SK-N-SH (cell line): ENCODE data around the gene SLC8A1. TPM values are rescaled to one million over a fixed set of nuclear protein-coding genes. Genes with fewer than 3 reads are reported as not detected.

Source experiments
- CTCF ChIA-PET: fragments of 300-600, 350-600 bp; formaldehyde crosslinking; extraction: SDS; loops from one replicate; lab custom pipeline; 2021; lab: Yijun Ruan, JAX
- POLR2A ChIA-PET: fragments of 350-600 bp; sonication (Branson Sonifier 250); formaldehyde crosslinking; extraction: SDS; loops from one replicate; lab custom pipeline; 2020; ENCODE audit warnings: antibody characterized with exemption, inconsistent platforms; lab: Yijun Ruan, JAX
- DNase-seq: peaks from one replicate; pipeline ENCODE4 v3.0.0; 2012
- H2AFZ ChIP-seq: fragments of 200-600 bp; sonication (generic); 2 replicates; pipeline ENCODE4 v1.8.1; 2016; ENCODE audit warnings: antibody characterized with exemption, mild to moderate bottlenecking, low read depth
- H3F3A ChIP-seq: fragments of 200-600 bp; sonication (generic); replicated peaks from 2 replicates; pipeline ENCODE3; 2016; ENCODE audit warnings: antibody characterized with exemption, mild to moderate bottlenecking; ENCODE audit not compliant: insufficient read depth
- H3K27ac ChIP-seq, 2 experiments: fragments of 200-500 bp in 1 of 2; fragments of 200-600 bp in 1 of 2; sonication (Bioruptor generic) in 1 of 2; sonication (generic), shearing (Covaris generic) in 1 of 2; 2 replicates each; pipeline versions ENCODE4 v1.5.1 to v1.6.1; 2014 to 2016; ENCODE audit warnings: low read depth in 2 of 2, inconsistent platforms in 1 of 2, low read length in 1 of 2, mild to moderate bottlenecking in 1 of 2, mixed read lengths in 1 of 2
- H3K27me3 ChIP-seq: fragments of 200-600 bp; sonication (generic), shearing (Covaris generic); 2 replicates; pipeline ENCODE4 v1.6.1; 2016; ENCODE audit warnings: mixed run types; ENCODE audit not compliant: insufficient read depth
- H3K36me3 ChIP-seq, 2 experiments: fragments of 200-500 bp in 1 of 2; fragments of 200-600 bp in 1 of 2; sonication (Bioruptor generic) in 1 of 2; sonication (generic) in 1 of 2; replicated peaks in 1 of 2; 2 replicates each; pipeline versions ENCODE3 to v1.5.1; 2014 to 2016; ENCODE audit warnings: low read length in 1 of 2, mild to moderate bottlenecking in 1 of 2; ENCODE audit not compliant: insufficient read depth in 2 of 2, control insufficient read depth in 1 of 2
- H3K4me1 ChIP-seq, 2 experiments: fragments of 200-500 bp in 1 of 2; fragments of 200-600 bp in 1 of 2; sonication (Bioruptor generic) in 1 of 2; sonication (generic), shearing (Covaris generic) in 1 of 2; 2 replicates each; pipeline versions ENCODE4 v1.5.1 to v1.6.1; 2014 to 2016; ENCODE audit warnings: low read depth in 1 of 2, low read length in 1 of 2, mixed run types in 1 of 2; ENCODE audit not compliant: insufficient read depth in 2 of 2, control insufficient read depth in 1 of 2
- H3K4me2 ChIP-seq: fragments of 200-600 bp; sonication (generic), shearing (Covaris generic); 2 replicates; pipeline ENCODE4 v1.6.1; 2017; ENCODE audit warnings: mixed run types
- H3K4me3 ChIP-seq, 2 experiments: fragments of 200-500 bp in 1 of 2; fragments of 200-600 bp in 1 of 2; sonication (Bioruptor generic) in 1 of 2; sonication (generic), shearing (Covaris generic) in 1 of 2; 2 replicates each; pipeline versions ENCODE4 v1.5.1 to v1.8.1; 2014 to 2016; ENCODE audit warnings: low read depth in 2 of 2, inconsistent platforms in 1 of 2, low read length in 1 of 2, mild to moderate bottlenecking in 1 of 2, mixed read lengths in 1 of 2, moderate library complexity in 1 of 2
- H3K79me2 ChIP-seq: fragments of 200-600 bp; sonication (generic); 2 replicates; pipeline ENCODE4 v1.8.1; 2017; ENCODE audit warnings: mild to moderate bottlenecking; ENCODE audit not compliant: insufficient read depth
- H3K9ac ChIP-seq: fragments of 200-600 bp; sonication (generic); 2 replicates; pipeline ENCODE4 v1.6.1; 2017; ENCODE audit warnings: mixed run types
- H3K9me2 ChIP-seq: fragments of 200-600 bp; sonication (generic); 2 replicates; pipeline ENCODE4 v1.6.1; 2017; ENCODE audit warnings: mixed run types
- H3K9me3 ChIP-seq: fragments of 200-600 bp; sonication (generic); 2 replicates; pipeline ENCODE4 v1.6.1; 2017; ENCODE audit warnings: mixed run types, mild to moderate bottlenecking, moderate library complexity
- H4K20me1 ChIP-seq: fragments of 200-600 bp; sonication (generic); 2 replicates; pipeline ENCODE4 v1.6.1; 2017; ENCODE audit warnings: mild to moderate bottlenecking, mixed run types; ENCODE audit not compliant: insufficient read depth
- CHD2 ChIP-seq: fragments of 150-350 bp; IDR thresholded peaks from 2 replicates; pipeline ENCODE4 v1.6.1; 2018; ENCODE audit warnings: low read length; ENCODE audit not compliant: partially characterized antibody
- ELF1 ChIP-seq: IDR thresholded peaks from 2 replicates; pipeline ENCODE4 v1.4.0; 2012
- EP300 ChIP-seq, 2 experiments: IDR thresholded peaks; 2 replicates each; pipeline versions ENCODE4 v1.4.0 to v1.6.1; 2012; ENCODE audit warnings: borderline replicate concordance in 1 of 2, low read depth in 1 of 2, low read length in 1 of 2
- EZH2phosphoT487 ChIP-seq: fragments of 200-600 bp; sonication (generic); IDR thresholded peaks from 2 replicates; pipeline ENCODE4 v1.6.1; 2017; ENCODE audit warnings: low read depth, mixed run types, mild to moderate bottlenecking, antibody characterized with exemption, moderate library complexity, borderline replicate concordance
- FOSL2 ChIP-seq: IDR thresholded peaks from 2 replicates; pipeline ENCODE4 v1.4.0; 2012; ENCODE audit warnings: low read depth, mild to moderate bottlenecking, moderate library complexity, borderline replicate concordance
- GABPA ChIP-seq: IDR thresholded peaks from 2 replicates; pipeline ENCODE4 v1.4.0; 2012; ENCODE audit warnings: low read depth, mild to moderate bottlenecking
- GATA2 ChIP-seq: sonication (generic); formaldehyde crosslinking; IDR thresholded peaks from 2 replicates; pipeline ENCODE4 v1.5.0; 2020; ENCODE audit warnings: mild to moderate bottlenecking, missing genetic modification reagents
- MEF2A ChIP-seq: IDR thresholded peaks from 2 replicates; pipeline ENCODE4 v1.4.0; 2012; ENCODE audit warnings: low read depth, borderline replicate concordance
- NFIC ChIP-seq: IDR thresholded peaks from 2 replicates; pipeline ENCODE4 v1.4.0; 2012; ENCODE audit warnings: borderline replicate concordance
- NRF1 ChIP-seq: IDR thresholded peaks from 2 replicates; pipeline ENCODE4 v1.6.1; 2012; ENCODE audit warnings: low read depth, mild to moderate bottlenecking, low read length
- RCOR1 ChIP-seq: fragments of 150-350 bp; IDR thresholded peaks from 2 replicates; pipeline ENCODE4 v1.6.1; 2017; ENCODE audit warnings: antibody characterized with exemption, low read length
- RXRA ChIP-seq: IDR thresholded peaks from 2 replicates; pipeline ENCODE4 v1.4.0; 2012; ENCODE audit warnings: low read depth, mild to moderate bottlenecking, borderline replicate concordance
- SIN3A ChIP-seq: IDR thresholded peaks from 2 replicates; pipeline ENCODE4 v1.6.1; 2012; ENCODE audit warnings: low read depth, mild to moderate bottlenecking, low read length, moderate library complexity, borderline replicate concordance
- SMC3 ChIP-seq: IDR thresholded peaks from 2 replicates; pipeline ENCODE4 v1.6.1; 2012; ENCODE audit warnings: low read depth, low read length, improper control_type of control experiment
- TCF12 ChIP-seq: IDR thresholded peaks from 2 replicates; pipeline ENCODE4 v1.4.0; 2012
- YY1 ChIP-seq: IDR thresholded peaks from 2 replicates; pipeline ENCODE4 v1.4.0; 2012; ENCODE audit warnings: low read depth, mild to moderate bottlenecking
- WGBS: methylation state at CpG from one replicate; pipeline ENCODE4 v1.1.6; 2017; ENCODE audit warnings: low lambda C conversion rate; 5-methylcytosine and 5-hydroxymethylcytosine counted together
- polyA plus RNA-seq, 3 experiments: library from polyadenylated mRNA; depleted of rRNA; stranded (reverse); fragments of >200 nt; gene quantifications; 2 replicates each; pipeline ENCODE4 v1.2.3, GENCODE V29; 2012
- TF ChIP-seq, protein P1 (sequence below): fragments of 200-600 bp; sonication (generic); IDR thresholded peaks from 2 replicates; pipeline ENCODE4 v1.6.1; 2017; ENCODE audit warnings: antibody characterized with exemption, mild to moderate bottlenecking, moderate library complexity
- TF ChIP-seq, protein P2 (sequence below): IDR thresholded peaks from 2 replicates; pipeline ENCODE4 v1.4.0; 2012; ENCODE audit warnings: low read depth
- TF ChIP-seq, protein P3 (sequence below): fragments of 150-350 bp; IDR thresholded peaks from 2 replicates; pipeline ENCODE4 v1.6.1; 2016; ENCODE audit warnings: mild to moderate bottlenecking, low read depth, low read length

The SLC8A1 gene
- polyA plus RNA-seq, 1 of the 3 experiments (the other 2 are of a cell fraction), result 3.2 TPM

DNA sequence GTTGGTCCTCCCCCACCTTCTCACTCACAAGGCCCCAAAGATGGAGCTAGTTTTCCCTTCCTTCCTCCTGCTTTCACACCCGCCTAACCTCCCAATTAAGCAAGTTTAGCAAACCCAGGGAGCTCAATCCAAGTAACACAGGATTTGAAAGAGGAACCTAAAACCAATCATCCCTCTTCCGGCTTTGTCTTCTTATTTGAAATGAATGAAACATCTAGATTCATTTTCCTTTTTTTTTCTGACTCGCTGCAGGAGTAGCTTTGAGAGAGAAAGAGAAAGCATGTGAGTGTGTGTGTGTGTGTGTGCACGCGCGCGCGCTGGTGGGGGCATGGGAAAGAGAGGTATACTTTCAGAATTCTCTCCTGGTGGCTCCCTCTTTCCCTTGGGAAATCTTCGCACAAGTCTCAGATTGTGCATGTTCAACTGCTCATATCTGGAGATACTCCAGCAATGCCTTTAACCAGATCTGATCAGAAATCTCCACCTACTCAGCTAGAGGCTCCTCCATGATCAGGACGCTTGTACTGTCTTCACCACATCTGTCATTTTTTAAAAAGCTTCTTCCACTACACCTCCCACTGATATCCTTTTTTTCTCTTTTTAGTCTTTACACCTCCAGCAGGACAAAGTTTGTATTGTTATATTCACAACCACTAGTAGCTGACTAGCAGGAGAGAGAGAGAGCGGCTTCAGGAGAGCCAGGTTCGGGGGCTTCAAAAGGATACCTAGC lies 1.7 kb downstream of the SLC8A1 start:
- peak overlapping the region; percentile 80 for H3K4me2 ChIP-seq
- H2AFZ ChIP-seq, result peak overlapping the region; percentile 90
- H3F3A ChIP-seq, result peaks cover 22% of the 10 kb centered on the region
- no peaks in the 10 kb centered on the region for H3K36me3 ChIP-seq
- H3K27me3 ChIP-seq, result no peaks in the 10 kb centered on the region
- H3K9ac ChIP-seq, result peak overlapping the region; percentile 76
- H3K79me2 ChIP-seq, result peaks cover 36% of the 10 kb centered on the region
- ChIA-PET POLR2A (no interaction called here), CTCF (interaction anchor here (0.6 to 5.9 kb wide), 25 partner anchors 9 to 1252 kb away, joined by 3 to 71 read pairs (median 3); no protein-coding TSS in a partner anchor)
- H3K4me1 ChIP-seq, result peaks cover 0 to 17% of the 10 kb centered on the region in 2 experiments; a peak in 2 of 4 replicates
- peak overlapping the region; percentile 16 to 88; a peak in 3 of 4 replicates for H3K27ac ChIP-seq
- no peaks in the 10 kb centered on the region for H3K9me2 ChIP-seq
- TF ChIP-seq YY1, result no peak
- TF ChIP-seq, protein P1, sequence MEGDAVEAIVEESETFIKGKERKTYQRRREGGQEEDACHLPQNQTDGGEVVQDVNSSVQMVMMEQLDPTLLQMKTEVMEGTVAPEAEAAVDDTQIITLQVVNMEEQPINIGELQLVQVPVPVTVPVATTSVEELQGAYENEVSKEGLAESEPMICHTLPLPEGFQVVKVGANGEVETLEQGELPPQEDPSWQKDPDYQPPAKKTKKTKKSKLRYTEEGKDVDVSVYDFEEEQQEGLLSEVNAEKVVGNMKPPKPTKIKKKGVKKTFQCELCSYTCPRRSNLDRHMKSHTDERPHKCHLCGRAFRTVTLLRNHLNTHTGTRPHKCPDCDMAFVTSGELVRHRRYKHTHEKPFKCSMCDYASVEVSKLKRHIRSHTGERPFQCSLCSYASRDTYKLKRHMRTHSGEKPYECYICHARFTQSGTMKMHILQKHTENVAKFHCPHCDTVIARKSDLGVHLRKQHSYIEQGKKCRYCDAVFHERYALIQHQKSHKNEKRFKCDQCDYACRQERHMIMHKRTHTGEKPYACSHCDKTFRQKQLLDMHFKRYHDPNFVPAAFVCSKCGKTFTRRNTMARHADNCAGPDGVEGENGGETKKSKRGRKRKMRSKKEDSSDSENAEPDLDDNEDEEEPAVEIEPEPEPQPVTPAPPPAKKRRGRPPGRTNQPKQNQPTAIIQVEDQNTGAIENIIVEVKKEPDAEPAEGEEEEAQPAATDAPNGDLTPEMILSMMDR, result peak; percentile 47
- TF ChIP-seq, protein P2, sequence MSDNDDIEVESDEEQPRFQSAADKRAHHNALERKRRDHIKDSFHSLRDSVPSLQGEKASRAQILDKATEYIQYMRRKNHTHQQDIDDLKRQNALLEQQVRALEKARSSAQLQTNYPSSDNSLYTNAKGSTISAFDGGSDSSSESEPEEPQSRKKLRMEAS, result peak; percentile 15; the same call in 1 of the 2 replicates
- no peak for TF ChIP-seq EZH2phosphoT487
- no peak for TF ChIP-seq SMC3
- TF ChIP-seq NRF1, result no peak
- TF ChIP-seq NFIC, result no peak
- TF ChIP-seq SIN3A, result no peak
- TF ChIP-seq FOSL2, result no peak
- 0 out of 2 replicates have a peak, but pooled peaks have one; percentile 5 for TF ChIP-seq TCF12
- no peak for TF ChIP-seq GABPA
- no peak for TF ChIP-seq ELF1
- TF ChIP-seq CHD2, result no peak
- no peak for TF ChIP-seq MEF2A
- no peak for TF ChIP-seq RXRA
- TF ChIP-seq RCOR1, result no peak
- TF ChIP-seq, protein P3, sequence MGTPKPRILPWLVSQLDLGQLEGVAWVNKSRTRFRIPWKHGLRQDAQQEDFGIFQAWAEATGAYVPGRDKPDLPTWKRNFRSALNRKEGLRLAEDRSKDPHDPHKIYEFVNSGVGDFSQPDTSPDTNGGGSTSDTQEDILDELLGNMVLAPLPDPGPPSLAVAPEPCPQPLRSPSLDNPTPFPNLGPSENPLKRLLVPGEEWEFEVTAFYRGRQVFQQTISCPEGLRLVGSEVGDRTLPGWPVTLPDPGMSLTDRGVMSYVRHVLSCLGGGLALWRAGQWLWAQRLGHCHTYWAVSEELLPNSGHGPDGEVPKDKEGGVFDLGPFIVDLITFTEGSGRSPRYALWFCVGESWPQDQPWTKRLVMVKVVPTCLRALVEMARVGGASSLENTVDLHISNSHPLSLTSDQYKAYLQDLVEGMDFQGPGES, result no peak
- TF ChIP-seq EP300 (IDR thresholded peaks at IDR 0.05; ENCODE audit: borderline replicate concordance in 1 of 2, low read depth in 1 of 2, low read length in 1 of 2), result no peak
- TF ChIP-seq GATA2 (CRISPR knock-in tag), result no peak
- TF ChIP-seq, all 33 proteins: peak for 3
- WGBS, result 19% methylated on average over 12 of the region's 12 CpGs
- H3K9me3 ChIP-seq, result no peaks in the 10 kb centered on the region
- no peaks in the 10 kb centered on the region for H4K20me1 ChIP-seq
- peak overlapping the region; percentile 64 to 73 for H3K4me3 ChIP-seq
- DNase-seq, result peak; percentile 41
